HCT116 (cell line): ENCODE data around the gene NUCB1.

Experiments
- EGR1 ChIP-seq: IDR thresholded peaks from 2 replicates; pipeline ENCODE4 v1.6.1; 2012; ENCODE audit warnings: low read depth
- EZH2 ChIP-seq: fragments of 200-600 bp; sonication (generic); IDR thresholded peaks from 2 replicates; pipeline ENCODE4 v1.6.1; 2017; ENCODE audit warnings: antibody characterized with exemption, mixed run types
- EZH2phosphoT487 ChIP-seq: fragments of 200-600 bp; IDR thresholded peaks from 2 replicates; pipeline ENCODE4 v1.6.1; 2018; ENCODE audit warnings: antibody characterized with exemption, borderline replicate concordance
- FOSL1 ChIP-seq: IDR thresholded peaks from 2 replicates; pipeline ENCODE4 v1.6.1; 2012; ENCODE audit warnings: low read depth
- JUND ChIP-seq: IDR thresholded peaks from 2 replicates; pipeline ENCODE4 v1.6.1; 2012
- POLR2A ChIP-seq: IDR thresholded peaks from 2 replicates; pipeline ENCODE4 v1.7.0; 2011; ENCODE audit warnings: borderline replicate concordance; ENCODE audit not compliant: insufficient read depth, insufficient read length; ENCODE audit errors: extremely low read depth
- POLR2AphosphoS5 ChIP-seq: IDR thresholded peaks from 2 replicates; pipeline ENCODE4 v1.6.1; 2011; ENCODE audit warnings: mild to moderate bottlenecking, low read depth, low read length, moderate library complexity
- RAD21 ChIP-seq: IDR thresholded peaks from 2 replicates; pipeline ENCODE4 v1.6.1; 2012; ENCODE audit warnings: low read depth, mild to moderate bottlenecking
- REST ChIP-seq: IDR thresholded peaks from 2 replicates; pipeline ENCODE4 v1.6.1; 2012; ENCODE audit warnings: low read depth
- SP1 ChIP-seq: IDR thresholded peaks from 2 replicates; pipeline ENCODE4 v1.6.1; 2012; ENCODE audit warnings: low read depth
- YY1 ChIP-seq: IDR thresholded peaks from 2 replicates; pipeline ENCODE4 v1.6.1; 2011; ENCODE audit warnings: low read length, low read depth, moderate library complexity, mild to moderate bottlenecking; ENCODE audit not compliant: insufficient replicate concordance; ENCODE audit errors: extremely low read depth
- ZNF274 ChIP-seq: fragments of 200-500 bp; sonication (Bioruptor generic); IDR thresholded peaks from 2 replicates; pipeline ENCODE4 v1.6.1; 2014; ENCODE audit warnings: mild to moderate bottlenecking, low read depth, low read length, inconsistent platforms
- TF ChIP-seq, protein P1 (sequence below), 3 experiments: fragments of 200-600 bp in 1 of 3; sonication (generic) in 1 of 3; IDR thresholded peaks in 2 of 3; conservative IDR thresholded peaks in 1 of 3; 2 replicates each; pipeline ENCODE4 v1.5.1; 2012 to 2017; ENCODE audit warnings: low read depth in 2 of 3, low read length in 2 of 3, antibody characterized with exemption in 1 of 3, borderline replicate concordance in 1 of 3, control low read depth in 1 of 3, mild to moderate bottlenecking in 1 of 3, mixed read lengths in 1 of 3, mixed run types in 1 of 3, moderate library complexity in 1 of 3; ENCODE audit not compliant: insufficient read depth in 1 of 3
- TF ChIP-seq, protein P2 (sequence below): IDR thresholded peaks from 2 replicates; pipeline ENCODE4 v1.6.1; 2011; ENCODE audit warnings: mild to moderate bottlenecking, low read length, moderate library complexity; ENCODE audit not compliant: insufficient replicate concordance; ENCODE audit errors: extremely low read depth

DNA sequence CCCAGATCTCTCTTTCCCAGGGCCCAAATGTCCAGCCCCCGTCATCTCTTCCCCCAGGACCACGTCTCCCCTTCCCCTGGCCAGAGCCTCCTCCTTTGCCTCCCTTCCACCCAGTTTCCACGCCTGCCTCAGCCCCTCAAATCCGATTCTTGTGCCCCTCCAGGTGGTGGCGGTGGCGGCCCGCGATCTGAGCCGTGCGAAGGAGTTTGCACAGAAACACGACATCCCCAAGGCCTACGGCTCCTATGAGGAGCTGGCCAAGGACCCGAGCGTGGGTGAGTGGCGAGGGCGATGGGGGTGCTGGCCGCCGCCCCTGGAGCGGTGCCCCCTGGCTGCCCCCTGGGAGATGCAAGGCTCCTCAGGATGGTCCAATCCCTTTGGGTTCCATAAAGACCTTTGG is 34.7 kb downstream of the NUCB1 start:
- TF ChIP-seq ZNF274, result no peak
- TF ChIP-seq, protein P1, sequence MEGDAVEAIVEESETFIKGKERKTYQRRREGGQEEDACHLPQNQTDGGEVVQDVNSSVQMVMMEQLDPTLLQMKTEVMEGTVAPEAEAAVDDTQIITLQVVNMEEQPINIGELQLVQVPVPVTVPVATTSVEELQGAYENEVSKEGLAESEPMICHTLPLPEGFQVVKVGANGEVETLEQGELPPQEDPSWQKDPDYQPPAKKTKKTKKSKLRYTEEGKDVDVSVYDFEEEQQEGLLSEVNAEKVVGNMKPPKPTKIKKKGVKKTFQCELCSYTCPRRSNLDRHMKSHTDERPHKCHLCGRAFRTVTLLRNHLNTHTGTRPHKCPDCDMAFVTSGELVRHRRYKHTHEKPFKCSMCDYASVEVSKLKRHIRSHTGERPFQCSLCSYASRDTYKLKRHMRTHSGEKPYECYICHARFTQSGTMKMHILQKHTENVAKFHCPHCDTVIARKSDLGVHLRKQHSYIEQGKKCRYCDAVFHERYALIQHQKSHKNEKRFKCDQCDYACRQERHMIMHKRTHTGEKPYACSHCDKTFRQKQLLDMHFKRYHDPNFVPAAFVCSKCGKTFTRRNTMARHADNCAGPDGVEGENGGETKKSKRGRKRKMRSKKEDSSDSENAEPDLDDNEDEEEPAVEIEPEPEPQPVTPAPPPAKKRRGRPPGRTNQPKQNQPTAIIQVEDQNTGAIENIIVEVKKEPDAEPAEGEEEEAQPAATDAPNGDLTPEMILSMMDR (IDR thresholded peaks at IDR 0.05 in 2 of 3, conservative IDR thresholded peaks at IDR 0.05 in 1 of 3; ENCODE audit: borderline replicate concordance in 1 of 3, insufficient read depth in 1 of 3, low read depth in 2 of 3, low read length in 2 of 3), result no peak
- TF ChIP-seq, protein P2, sequence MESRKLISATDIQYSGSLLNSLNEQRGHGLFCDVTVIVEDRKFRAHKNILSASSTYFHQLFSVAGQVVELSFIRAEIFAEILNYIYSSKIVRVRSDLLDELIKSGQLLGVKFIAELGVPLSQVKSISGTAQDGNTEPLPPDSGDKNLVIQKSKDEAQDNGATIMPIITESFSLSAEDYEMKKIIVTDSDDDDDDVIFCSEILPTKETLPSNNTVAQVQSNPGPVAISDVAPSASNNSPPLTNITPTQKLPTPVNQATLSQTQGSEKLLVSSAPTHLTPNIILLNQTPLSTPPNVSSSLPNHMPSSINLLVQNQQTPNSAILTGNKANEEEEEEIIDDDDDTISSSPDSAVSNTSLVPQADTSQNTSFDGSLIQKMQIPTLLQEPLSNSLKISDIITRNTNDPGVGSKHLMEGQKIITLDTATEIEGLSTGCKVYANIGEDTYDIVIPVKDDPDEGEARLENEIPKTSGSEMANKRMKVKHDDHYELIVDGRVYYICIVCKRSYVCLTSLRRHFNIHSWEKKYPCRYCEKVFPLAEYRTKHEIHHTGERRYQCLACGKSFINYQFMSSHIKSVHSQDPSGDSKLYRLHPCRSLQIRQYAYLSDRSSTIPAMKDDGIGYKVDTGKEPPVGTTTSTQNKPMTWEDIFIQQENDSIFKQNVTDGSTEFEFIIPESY, result no peak
- no peak for TF ChIP-seq JUND
- no peak for TF ChIP-seq EGR1
- TF ChIP-seq RAD21, result no peak
- TF ChIP-seq SP1, result no peak
- no peak for TF ChIP-seq FOSL1
- no peak for TF ChIP-seq REST
- no peak for TF ChIP-seq EZH2
- TF ChIP-seq POLR2AphosphoS5, result no peak
- TF ChIP-seq EZH2phosphoT487, result no peak
- TF ChIP-seq POLR2A, result no peak
- no peak for TF ChIP-seq YY1
